ENCODE measurements around the gene AP1S3. TPM values are rescaled to one million over a fixed set of nuclear protein-coding genes. Genes with fewer than 3 reads are reported as not detected.

The AP1S3 gene
- total RNA-seq, 2 donors from 2014 or later = 5.6 to 6.9 TPM

DNA sequence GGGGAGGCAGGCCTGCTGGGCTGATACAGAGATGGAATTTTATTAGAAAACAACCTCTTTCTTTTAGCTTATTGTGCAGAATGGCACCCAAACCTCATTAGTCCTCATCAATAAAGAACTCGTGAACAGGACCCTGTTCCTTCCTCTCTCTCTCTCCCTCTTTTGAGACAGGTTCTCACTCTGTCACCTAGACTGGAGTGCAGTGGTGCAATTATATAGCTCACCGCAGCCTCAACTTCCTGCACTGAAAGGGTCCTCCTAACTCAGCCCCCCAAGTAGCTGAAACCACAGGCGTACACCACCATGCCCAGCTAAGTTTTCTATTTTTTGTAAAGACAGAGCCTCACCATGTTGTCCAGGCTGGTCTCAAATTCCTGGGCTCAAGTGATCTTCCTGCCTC, 21.7 kb upstream of the AP1S3 start:
- H3K4me3 ChIP-seq (ENCODE audit: low read length) = no peak overlapping the region
- WGBS, 2 experiments (ENCODE audit: insufficient coverage in 1 of 2, insufficient read length in 1 of 2) = 86 to 96% methylated on average over 2 to 3 of the region's 3 CpGs
- H3K9ac ChIP-seq (ENCODE audit: extremely low read depth, low read length, poor library complexity, severe bottlenecking) = no peak overlapping the region
- no peaks in the 10 kb centered on the region for H3K9me3 ChIP-seq (ENCODE audit: control insufficient read depth, low read length)
- TF ChIP-seq, protein P1, sequence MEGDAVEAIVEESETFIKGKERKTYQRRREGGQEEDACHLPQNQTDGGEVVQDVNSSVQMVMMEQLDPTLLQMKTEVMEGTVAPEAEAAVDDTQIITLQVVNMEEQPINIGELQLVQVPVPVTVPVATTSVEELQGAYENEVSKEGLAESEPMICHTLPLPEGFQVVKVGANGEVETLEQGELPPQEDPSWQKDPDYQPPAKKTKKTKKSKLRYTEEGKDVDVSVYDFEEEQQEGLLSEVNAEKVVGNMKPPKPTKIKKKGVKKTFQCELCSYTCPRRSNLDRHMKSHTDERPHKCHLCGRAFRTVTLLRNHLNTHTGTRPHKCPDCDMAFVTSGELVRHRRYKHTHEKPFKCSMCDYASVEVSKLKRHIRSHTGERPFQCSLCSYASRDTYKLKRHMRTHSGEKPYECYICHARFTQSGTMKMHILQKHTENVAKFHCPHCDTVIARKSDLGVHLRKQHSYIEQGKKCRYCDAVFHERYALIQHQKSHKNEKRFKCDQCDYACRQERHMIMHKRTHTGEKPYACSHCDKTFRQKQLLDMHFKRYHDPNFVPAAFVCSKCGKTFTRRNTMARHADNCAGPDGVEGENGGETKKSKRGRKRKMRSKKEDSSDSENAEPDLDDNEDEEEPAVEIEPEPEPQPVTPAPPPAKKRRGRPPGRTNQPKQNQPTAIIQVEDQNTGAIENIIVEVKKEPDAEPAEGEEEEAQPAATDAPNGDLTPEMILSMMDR (conservative IDR thresholded peaks at IDR 0.05) = no peak
- no peak for DNase-seq
- no peak overlapping the region for H3K4me3 Mint-ChIP-seq
- peaks cover 13% of the 10 kb centered on the region for H3K4me1 ChIP-seq (ENCODE audit: control insufficient read depth, insufficient read depth, low read length)
- peaks cover 4% of the 10 kb centered on the region for H3K36me3 Mint-ChIP-seq (ENCODE audit: low read depth)
- H3K4me1 Mint-ChIP-seq = peaks cover 10% of the 10 kb centered on the region
- no peaks in the 10 kb centered on the region for H3K36me3 ChIP-seq (ENCODE audit: control insufficient read depth, insufficient read depth, low read length)
- H3K27me3 Mint-ChIP-seq (ENCODE audit: insufficient read depth) = no peaks in the 10 kb centered on the region
- H3K27ac Mint-ChIP-seq = no peak overlapping the region
- H3K9me3 Mint-ChIP-seq = no peaks in the 10 kb centered on the region
- no peaks in the 10 kb centered on the region for H3K27me3 ChIP-seq (ENCODE audit: control insufficient read depth, insufficient read depth, low read length, poor library complexity, severe bottlenecking)
- H3K27ac ChIP-seq (ENCODE audit: low read depth, low read length) = no peak overlapping the region

- peaks cover 5% of the 10 kb centered on the region for H3K36me3 ChIP-seq (ENCODE audit: control insufficient read depth, insufficient read depth, low read length)
- H3K4me1 Mint-ChIP-seq = peaks cover 21% of the 10 kb centered on the region
- 78 to 93% methylated on average over 3 to 5 of the region's 5 CpGs for WGBS, 2 experiments (ENCODE audit: insufficient coverage in 1 of 2, insufficient read length in 1 of 2)
- peaks cover under 1% of the 10 kb centered on the region for H3K9me3 Mint-ChIP-seq
- no peak overlapping the region for H3K4me3 Mint-ChIP-seq
- H3K27me3 Mint-ChIP-seq (ENCODE audit: insufficient read depth) = no peaks in the 10 kb centered on the region
- H3K36me3 Mint-ChIP-seq (ENCODE audit: low read depth) = peaks cover 9% of the 10 kb centered on the region
- peaks cover 2% of the 10 kb centered on the region for H3K9me3 ChIP-seq (ENCODE audit: control insufficient read depth, low read length)
- H3K4me1 ChIP-seq (ENCODE audit: control insufficient read depth, insufficient read depth, low read length) = peaks cover 13% of the 10 kb centered on the region
- H3K27ac ChIP-seq (ENCODE audit: low read depth, low read length) = no peak overlapping the region
- H3K27ac Mint-ChIP-seq = no peak overlapping the region
- TF ChIP-seq, protein P1 (conservative IDR thresholded peaks at IDR 0.05) = no peak
- no peak for DNase-seq
- no peaks in the 10 kb centered on the region for H3K27me3 ChIP-seq (ENCODE audit: control insufficient read depth, insufficient read depth, low read length, poor library complexity, severe bottlenecking)
- H3K4me3 ChIP-seq (ENCODE audit: low read length) = no peak overlapping the region
- H3K9ac ChIP-seq (ENCODE audit: extremely low read depth, low read length, poor library complexity, severe bottlenecking) = no peak overlapping the region
These were observed 19.2 kb upstream of the AP1S3 start for GRCh38 chr2:223856584-223856983.

GRCh38 chr2:223856021-223856420, 18.6 kb upstream of the AP1S3 start:
- H3K4me1 ChIP-seq (ENCODE audit: control insufficient read depth, insufficient read depth, low read length) = peaks cover 11% of the 10 kb centered on the region
- Mint-ChIP-seq H3K9me3 (peaks cover 6% of the 10 kb centered on the region), H3K27ac (no peak overlapping the region), H3K4me1 (peaks cover 17% of the 10 kb centered on the region), H3K27me3 (ENCODE audit: insufficient read depth) (no peaks in the 10 kb centered on the region), H3K36me3 (ENCODE audit: low read depth) (peaks cover 14% of the 10 kb centered on the region), H3K4me3 (no peak overlapping the region)
- DNase-seq = no peak
- H3K9me3 ChIP-seq (ENCODE audit: control insufficient read depth, low read length) = peaks cover 7% of the 10 kb centered on the region
- no peak overlapping the region for H3K4me3 ChIP-seq (ENCODE audit: low read length)
- no peak overlapping the region for H3K9ac ChIP-seq (ENCODE audit: extremely low read depth, low read length, poor library complexity, severe bottlenecking)
- H3K27me3 ChIP-seq (ENCODE audit: control insufficient read depth, insufficient read depth, low read length, poor library complexity, severe bottlenecking) = no peaks in the 10 kb centered on the region
- peaks cover 9% of the 10 kb centered on the region for H3K36me3 ChIP-seq (ENCODE audit: control insufficient read depth, insufficient read depth, low read length)
- TF ChIP-seq, protein P1 (conservative IDR thresholded peaks at IDR 0.05) = no peak
- WGBS, 2 experiments (ENCODE audit: insufficient coverage in 1 of 2, insufficient read length in 1 of 2) = 81 to 85% methylated on average over 2 of the region's 2 CpGs
- no peak overlapping the region for H3K27ac ChIP-seq (ENCODE audit: low read depth, low read length)

Measured in endodermal cell (in vitro differentiated cells).